Astrocyte (in vitro differentiated cells and primary cell): ENCODE results near the gene MYT1. TPM values are rescaled to one million over a fixed set of nuclear protein-coding genes. Genes with fewer than 3 reads are reported as not detected.

Experiments used
- DNase-seq: peaks from one replicate; pipeline ENCODE4 v3.0.0-alpha.2; 2010; ENCODE audit warnings: low read depth
- FAIRE-seq: peaks from 2 replicates; lab custom pipeline; 2011; peaks lifted over from hg19 to GRCh38; lab: Jason Lieb, UNC
- H2AFZ ChIP-seq: 2 replicates; pipeline ENCODE4 v1.6.0; 2012; ENCODE audit warnings: low read depth, low read length, inconsistent platforms
- H3K27ac ChIP-seq: 2 replicates; pipeline ENCODE4 v1.5.1; 2011; ENCODE audit warnings: low read depth, low read length, inconsistent platforms
- H3K27me3 ChIP-seq: 2 replicates; pipeline ENCODE4 v1.6.0; 2011; ENCODE audit warnings: low read length, inconsistent platforms; ENCODE audit not compliant: insufficient read depth
- H3K36me3 ChIP-seq: 2 replicates; pipeline ENCODE4 v1.5.1; 2011; ENCODE audit warnings: low read length, inconsistent platforms; ENCODE audit not compliant: insufficient read depth
- H3K4me1 ChIP-seq: 2 replicates; pipeline ENCODE4 v1.5.1; 2011; ENCODE audit warnings: low read length, inconsistent platforms; ENCODE audit not compliant: insufficient read depth
- H3K4me2 ChIP-seq: 2 replicates; pipeline ENCODE4 v1.6.0; 2012; ENCODE audit warnings: low read length, inconsistent platforms
- H3K4me3 ChIP-seq: 2 replicates; pipeline ENCODE4 v1.5.1; 2011; ENCODE audit warnings: low read depth, mild to moderate bottlenecking, low read length, inconsistent platforms; ENCODE audit not compliant: insufficient read depth
- H3K79me2 ChIP-seq: 2 replicates; pipeline ENCODE4 v1.6.0; 2012; ENCODE audit warnings: mild to moderate bottlenecking, low read length, inconsistent platforms; ENCODE audit not compliant: insufficient read depth
- H3K9ac ChIP-seq: 2 replicates; pipeline ENCODE4 v1.6.0; 2012; ENCODE audit warnings: mild to moderate bottlenecking, low read length, inconsistent platforms
- H3K9me3 ChIP-seq: 2 replicates; pipeline ENCODE4 v1.5.1; 2012; ENCODE audit warnings: low read depth, mild to moderate bottlenecking, low read length, inconsistent platforms; ENCODE audit not compliant: insufficient read depth
- H4K20me1 ChIP-seq: 2 replicates; pipeline ENCODE4 v1.6.0; 2012; ENCODE audit warnings: low read length, inconsistent platforms; ENCODE audit not compliant: insufficient read depth
- H3K27ac Mint-ChIP-seq: one replicate; pipeline ENCODE4 v1.8.0; 2021; ENCODE audit warnings: mild to moderate bottlenecking, mixed read lengths; ENCODE audit not compliant: unreplicated experiment
- H3K27me3 Mint-ChIP-seq: one replicate; pipeline ENCODE4 v1.8.0; 2021; ENCODE audit warnings: low read depth, mixed read lengths; ENCODE audit not compliant: unreplicated experiment
- H3K36me3 Mint-ChIP-seq: one replicate; pipeline ENCODE4 v1.8.0; 2021; ENCODE audit warnings: low read depth, mixed read lengths; ENCODE audit not compliant: unreplicated experiment
- H3K4me1 Mint-ChIP-seq: one replicate; pipeline ENCODE4 v1.8.0; 2021; ENCODE audit warnings: low read depth, mixed read lengths; ENCODE audit not compliant: unreplicated experiment
- H3K4me3 Mint-ChIP-seq: one replicate; pipeline ENCODE4 v1.8.0; 2021; ENCODE audit warnings: mild to moderate bottlenecking, moderate library complexity, mixed read lengths; ENCODE audit not compliant: unreplicated experiment
- H3K9me3 Mint-ChIP-seq: one replicate; pipeline ENCODE4 v1.8.0; 2021; ENCODE audit warnings: mild to moderate bottlenecking, mixed read lengths; ENCODE audit not compliant: unreplicated experiment
- EZH2 ChIP-seq: IDR thresholded peaks from 2 replicates; pipeline ENCODE4 v1.6.1; 2012; ENCODE audit warnings: mild to moderate bottlenecking, low read length, inconsistent platforms; ENCODE audit not compliant: insufficient read depth
- total RNA-seq: library from RNA; stranded (reverse); gene quantifications from 2 replicates; pipeline ENCODE4 v1.2.1, GENCODE V29; 2021
- TF ChIP-seq, protein P1 (sequence below): IDR thresholded peaks from 2 replicates; pipeline ENCODE4 v1.5.1; 2011; ENCODE audit warnings: low read depth, mild to moderate bottlenecking, inconsistent platforms, low read length, moderate library complexity; ENCODE audit not compliant: insufficient read depth

Gene MYT1
- total RNA-seq, 1 donor from 2014 or later, result not detected

DNA sequence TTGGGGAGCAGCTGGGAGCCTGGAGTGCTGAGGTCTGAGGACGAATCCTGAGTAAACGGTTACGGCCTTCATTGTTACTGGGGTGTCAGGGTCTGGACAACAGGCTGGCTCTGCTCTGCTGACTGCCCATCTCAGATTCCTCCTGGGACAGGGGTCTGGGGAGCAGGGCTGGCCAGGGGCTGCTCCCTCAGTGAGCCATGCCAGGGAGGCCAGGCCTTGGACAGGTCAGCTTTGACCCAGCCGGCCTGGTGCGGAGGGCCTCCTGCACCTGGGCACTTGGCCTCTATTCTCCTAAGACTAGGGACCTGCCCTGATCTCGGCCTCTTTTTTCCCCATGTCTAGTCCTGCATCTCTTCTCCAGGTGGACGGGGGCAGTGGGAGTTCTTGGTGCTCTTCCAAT, 44.9 kb downstream of the MYT1 start:
- H3K27ac ChIP-seq, result no peak overlapping the region
- H3K27me3 ChIP-seq, result peaks cover 2% of the 10 kb centered on the region
- FAIRE-seq, result no peak
- no peak overlapping the region for H3K9ac ChIP-seq
- no peaks in the 10 kb centered on the region for H3K9me3 ChIP-seq
- Mint-ChIP-seq H3K4me3 (no peak overlapping the region), H3K9me3 (peaks cover 4% of the 10 kb centered on the region), H3K4me1 (peaks cover 7% of the 10 kb centered on the region), H3K27me3 (peaks cover 56% of the 10 kb centered on the region), H3K36me3 (peaks cover 5% of the 10 kb centered on the region), H3K27ac (no peak overlapping the region)
- H3K79me2 ChIP-seq, result no peaks in the 10 kb centered on the region
- no peaks in the 10 kb centered on the region for H3K4me1 ChIP-seq
- H3K4me3 ChIP-seq, result no peak overlapping the region
- H3K4me2 ChIP-seq, result no peak overlapping the region
- no peaks in the 10 kb centered on the region for H4K20me1 ChIP-seq
- H3K36me3 ChIP-seq, result no peaks in the 10 kb centered on the region
- TF ChIP-seq, protein P1, sequence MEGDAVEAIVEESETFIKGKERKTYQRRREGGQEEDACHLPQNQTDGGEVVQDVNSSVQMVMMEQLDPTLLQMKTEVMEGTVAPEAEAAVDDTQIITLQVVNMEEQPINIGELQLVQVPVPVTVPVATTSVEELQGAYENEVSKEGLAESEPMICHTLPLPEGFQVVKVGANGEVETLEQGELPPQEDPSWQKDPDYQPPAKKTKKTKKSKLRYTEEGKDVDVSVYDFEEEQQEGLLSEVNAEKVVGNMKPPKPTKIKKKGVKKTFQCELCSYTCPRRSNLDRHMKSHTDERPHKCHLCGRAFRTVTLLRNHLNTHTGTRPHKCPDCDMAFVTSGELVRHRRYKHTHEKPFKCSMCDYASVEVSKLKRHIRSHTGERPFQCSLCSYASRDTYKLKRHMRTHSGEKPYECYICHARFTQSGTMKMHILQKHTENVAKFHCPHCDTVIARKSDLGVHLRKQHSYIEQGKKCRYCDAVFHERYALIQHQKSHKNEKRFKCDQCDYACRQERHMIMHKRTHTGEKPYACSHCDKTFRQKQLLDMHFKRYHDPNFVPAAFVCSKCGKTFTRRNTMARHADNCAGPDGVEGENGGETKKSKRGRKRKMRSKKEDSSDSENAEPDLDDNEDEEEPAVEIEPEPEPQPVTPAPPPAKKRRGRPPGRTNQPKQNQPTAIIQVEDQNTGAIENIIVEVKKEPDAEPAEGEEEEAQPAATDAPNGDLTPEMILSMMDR, result no peak
- TF ChIP-seq EZH2, result no peak
- no peak for DNase-seq
- H2AFZ ChIP-seq, result no peak overlapping the region

DNA sequence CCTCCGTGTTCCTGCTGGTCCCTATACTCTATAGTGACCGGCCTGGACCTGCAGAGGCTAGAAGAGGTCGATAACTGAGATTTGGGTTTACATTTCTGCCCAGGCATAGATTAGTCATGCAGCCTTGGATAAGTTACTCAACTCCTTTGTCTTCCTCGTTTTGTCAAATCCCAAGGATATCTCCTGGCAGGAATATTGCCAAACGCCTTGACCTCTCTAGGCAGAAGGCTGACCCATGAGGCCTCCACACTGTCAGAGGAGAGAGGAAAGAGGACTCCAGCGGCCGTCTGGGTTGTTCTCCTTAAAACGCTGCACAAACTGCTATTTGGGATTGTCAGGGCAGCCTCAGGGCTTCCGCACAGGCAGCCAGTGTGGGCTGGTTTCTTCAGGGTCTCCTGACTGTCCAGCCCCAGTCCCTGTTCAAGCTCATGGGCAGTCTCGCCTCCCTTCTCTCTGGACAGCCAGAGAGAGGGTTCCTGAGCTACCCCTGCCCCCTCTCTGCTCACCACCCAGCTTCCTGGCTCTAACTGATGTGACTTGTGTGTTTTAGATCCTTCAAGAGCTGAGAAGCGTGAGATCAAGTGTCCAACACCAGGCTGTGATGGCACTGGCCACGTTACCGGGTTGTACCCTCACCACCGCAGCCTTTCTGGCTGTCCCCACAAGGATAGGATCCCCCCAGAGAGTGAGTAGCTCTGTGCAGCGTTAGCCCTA, 46.6 kb downstream of the MYT1 start:
- Histone ChIP-seq H3K79me2 (no peaks in the 10 kb centered on the region), H4K20me1 (no peaks in the 10 kb centered on the region), H3K27me3 (peaks cover 8% of the 10 kb centered on the region), H3K9me3 (no peaks in the 10 kb centered on the region), H3K4me2 (no peak overlapping the region), H3K36me3 (no peaks in the 10 kb centered on the region), H3K4me3 (no peak overlapping the region), H3K9ac (no peak overlapping the region), H3K27ac (no peak overlapping the region), H3K4me1 (no peaks in the 10 kb centered on the region), H2AFZ (no peak overlapping the region)
- Mint-ChIP-seq H3K4me3 (no peak overlapping the region), H3K9me3 (peaks cover 2% of the 10 kb centered on the region), H3K36me3 (peaks cover 3% of the 10 kb centered on the region), H3K27ac (no peak overlapping the region), H3K27me3 (peaks cover 58% of the 10 kb centered on the region), H3K4me1 (peaks cover 4% of the 10 kb centered on the region)
- no peak for FAIRE-seq
- TF ChIP-seq EZH2, result no peak
- TF ChIP-seq, protein P1, result no peak
- DNase-seq, result no peak
